GM12801 (cell line): ENCODE data around the gene TST.

ENCODE experiments used
- CTCF ChIP-seq: IDR thresholded peaks from one replicate; pipeline ENCODE4 v1.5.1; 2011; ENCODE audit warnings: control low read depth; ENCODE audit not compliant: insufficient read length; ENCODE audit errors: extremely low read depth

The TST gene

GRCh38 chr22:37052386-37053309 lies 33.4 kb upstream of the TST start:
- no peak for TF ChIP-seq CTCF

GRCh38 chr22:37051391-37052385 lies 32.4 kb upstream of the TST start, which contains the start of gene KCTD17:
Gene KCTD17 (plus strand): TSS chr22:37051742. CDS start chr22:37051761, 19 bp downstream.
- TF ChIP-seq CTCF, result no peak

GRCh38 chr22:37050913-37051312 lies 31.7 kb upstream of the TST start:
- no peak for TF ChIP-seq CTCF

- TF ChIP-seq CTCF, result no peak
These were observed 30.0 kb upstream of the TST start for GRCh38 chr22:37049224-37049623.

- no peak for TF ChIP-seq CTCF
These were observed 28.9 kb upstream of the TST start for GRCh38 chr22:37048133-37048532.

- TF ChIP-seq CTCF, result no peak
These were observed 27.8 kb upstream of the TST start for GRCh38 chr22:37047006-37047405.

- TF ChIP-seq CTCF, result no peak
These were observed 27.3 kb upstream of the TST start for GRCh38 chr22:37046589-37046988.
